ENCODE results near the gene PITPNC1.
"Not testable (repeated sequence)": the region's sequence is repeated elsewhere in the genome, so short reads cannot be mapped to it uniquely, and the experiment has no call there.

Gene PITPNC1

DNA sequence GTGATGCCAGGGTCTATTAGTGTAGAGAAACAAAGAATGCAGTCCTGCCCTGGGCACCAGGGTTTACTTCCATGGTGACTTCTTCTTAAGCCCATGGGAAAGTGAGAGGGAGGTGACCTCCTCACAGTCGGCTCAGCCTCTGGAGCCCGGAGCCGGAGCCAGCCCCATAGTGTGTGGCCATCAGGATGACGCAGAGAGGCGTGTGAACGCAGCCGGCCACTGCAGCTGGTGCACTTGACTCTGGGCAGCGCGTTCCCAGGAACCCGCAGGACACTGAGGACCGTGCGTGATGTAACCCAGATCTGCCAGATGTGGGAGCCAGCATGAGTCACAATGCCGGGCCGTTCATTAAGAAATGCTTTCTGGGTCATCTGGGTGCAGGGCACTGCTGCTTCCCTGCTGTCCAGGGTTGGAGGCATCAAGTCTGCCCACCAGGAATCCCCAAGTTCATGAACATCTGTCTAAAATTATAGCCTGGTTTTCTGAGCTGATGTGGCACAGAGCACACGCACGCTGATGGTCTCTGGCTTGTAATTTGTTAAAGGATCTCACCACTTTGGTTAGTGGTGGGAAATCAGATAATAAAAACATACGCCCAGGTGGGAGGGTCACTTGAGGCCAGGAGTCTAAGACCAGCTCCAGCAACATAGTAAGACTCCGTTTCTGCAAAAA, 114.1 kb downstream of the PITPNC1 start:
- DNase-seq: peak; percentile 83 to 89

DNA sequence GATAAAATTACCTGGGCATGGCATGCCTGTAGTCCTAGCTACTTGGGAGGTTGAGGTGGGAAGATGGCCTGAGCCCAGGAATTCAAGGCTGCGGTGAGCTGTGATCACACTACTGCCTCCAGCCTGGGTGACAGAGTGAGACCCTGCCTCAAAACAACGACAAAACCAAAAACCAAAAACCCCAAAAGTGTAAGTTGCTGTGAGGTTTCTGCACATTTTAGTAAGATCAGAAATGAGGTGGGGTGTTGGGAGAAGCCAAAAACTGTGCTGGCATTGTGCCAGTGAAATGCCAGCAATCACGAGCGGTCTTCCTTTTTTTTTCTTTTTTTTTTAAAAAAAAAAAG, 114.6 kb downstream of the PITPNC1 start:
- DNase-seq: no peak

DNA sequence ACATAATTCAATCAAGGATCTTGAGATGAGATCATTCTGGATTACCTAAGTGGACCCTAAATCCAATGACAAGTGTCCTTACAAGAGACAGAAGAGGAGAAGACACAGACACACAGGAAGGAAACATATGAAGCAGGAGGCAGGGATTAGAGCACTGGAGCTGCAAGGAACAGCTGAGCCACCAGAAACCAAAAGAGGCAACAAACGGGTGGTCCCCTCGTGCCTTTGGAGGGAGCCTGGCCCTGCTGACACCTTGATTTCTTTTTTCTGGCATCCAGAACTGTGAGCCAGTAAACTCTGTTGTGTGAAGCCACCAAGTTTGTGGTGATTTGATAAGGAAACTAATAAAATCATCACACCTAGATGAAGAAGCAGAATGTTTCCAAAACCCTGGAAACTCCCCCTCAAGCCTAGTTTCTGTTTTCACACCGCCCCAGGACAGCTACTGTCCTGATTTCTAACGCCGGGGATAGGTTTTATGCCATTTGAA, 115.2 kb downstream of the PITPNC1 start:
- DNase-seq: no peak

- no peak for DNase-seq
Observed at GRCh38 chr17:67492824-67493517, 115.9 kb downstream of the PITPNC1 start.

DNA sequence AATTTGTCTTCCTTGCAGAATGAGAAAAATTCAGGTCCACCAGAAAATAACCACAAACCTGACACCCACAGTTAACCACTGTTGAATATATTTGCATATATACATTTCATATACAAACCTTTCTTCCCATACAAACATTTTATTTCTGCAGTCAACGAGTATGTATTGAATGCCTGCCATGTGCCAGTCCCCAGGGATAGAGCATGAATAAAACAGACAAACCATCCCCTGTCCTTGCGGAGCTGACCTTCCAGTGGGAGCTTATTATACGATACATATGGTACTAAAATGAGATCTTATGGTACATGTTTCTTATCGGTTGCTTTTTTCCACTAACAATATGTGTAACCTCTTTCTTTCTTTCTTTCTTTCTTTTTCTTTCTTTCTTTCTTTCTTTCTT, 116.7 kb downstream of the PITPNC1 start:
- no peak for DNase-seq

DNA sequence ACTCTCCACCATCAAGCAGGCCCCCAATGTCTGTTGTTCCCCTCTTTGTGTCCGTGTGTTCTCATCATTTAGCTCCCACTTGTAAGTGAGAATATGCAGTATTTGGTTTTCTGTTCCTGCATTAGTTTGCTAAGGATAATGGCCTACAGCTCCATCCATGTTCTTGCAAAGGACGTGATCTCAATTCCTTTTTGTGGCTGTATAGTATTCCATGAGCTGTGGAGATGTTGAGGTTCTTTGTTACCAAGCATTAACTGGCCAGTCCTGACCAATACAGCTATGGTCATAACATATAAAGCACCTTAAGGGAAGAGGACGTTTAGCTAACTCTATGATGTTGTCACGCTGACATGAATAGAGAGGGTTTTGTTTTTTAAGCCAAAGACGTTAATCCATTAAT, 118.5 kb downstream of the PITPNC1 start:
- not testable (repeated sequence) for DNase-seq

DNA sequence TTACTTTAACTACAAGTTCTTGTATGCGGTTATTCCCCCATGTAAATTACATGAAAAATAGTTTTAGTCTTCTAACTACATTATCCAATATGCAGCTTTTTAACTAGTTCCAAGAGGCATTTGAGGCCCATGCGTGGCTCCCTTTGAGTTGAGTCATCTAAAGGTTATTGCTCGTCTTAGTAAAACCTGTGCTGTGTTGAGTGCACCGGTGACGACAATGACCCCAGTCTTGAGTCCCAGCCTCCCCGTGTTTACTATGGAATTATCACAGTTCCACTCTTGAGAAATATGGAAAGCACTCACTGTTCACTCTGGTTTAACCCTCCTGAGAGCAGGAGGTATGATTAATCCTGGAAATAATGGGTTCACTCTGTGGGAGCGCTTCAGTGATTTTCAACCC, 119.2 kb downstream of the PITPNC1 start:
- no peak for DNase-seq

DNA sequence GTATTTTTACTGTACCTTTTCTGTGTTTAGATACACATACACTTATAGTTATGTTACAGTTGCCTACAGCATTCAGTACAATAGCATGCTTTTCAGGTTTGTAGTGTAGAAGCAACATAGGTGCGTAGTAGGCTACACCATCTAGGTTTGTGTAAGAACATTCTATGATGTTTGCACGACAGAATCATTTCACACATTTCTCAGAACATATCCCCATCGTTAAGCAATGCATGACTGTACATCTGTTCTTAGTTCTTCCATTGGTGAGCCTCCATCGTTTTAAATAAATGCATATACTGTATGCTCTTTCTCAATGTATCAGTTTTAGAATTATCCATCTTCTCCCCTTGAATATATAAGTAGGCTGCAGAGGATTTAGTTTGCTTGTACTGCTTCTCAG, 122.6 kb downstream of the PITPNC1 start:
- no peak for DNase-seq

DNA sequence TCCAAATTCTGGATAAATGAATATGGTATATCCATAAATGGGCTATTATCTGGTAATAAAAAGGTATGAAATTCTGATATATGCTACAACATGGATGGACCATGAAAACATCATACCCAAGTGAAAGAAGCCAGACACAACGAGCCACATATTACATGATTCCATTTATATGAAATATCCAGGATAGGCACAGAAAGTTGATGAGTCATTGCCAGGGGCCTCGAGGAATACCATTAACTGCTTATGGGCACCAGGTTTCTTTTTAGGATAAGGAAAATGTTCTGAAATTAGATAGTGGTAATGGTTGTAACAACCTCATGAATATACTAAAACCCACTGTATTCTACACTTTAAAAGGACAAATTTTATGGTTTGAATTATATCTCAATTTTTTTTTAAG, 123.2 kb downstream of the PITPNC1 start:
- DNase-seq: no peak

DNA sequence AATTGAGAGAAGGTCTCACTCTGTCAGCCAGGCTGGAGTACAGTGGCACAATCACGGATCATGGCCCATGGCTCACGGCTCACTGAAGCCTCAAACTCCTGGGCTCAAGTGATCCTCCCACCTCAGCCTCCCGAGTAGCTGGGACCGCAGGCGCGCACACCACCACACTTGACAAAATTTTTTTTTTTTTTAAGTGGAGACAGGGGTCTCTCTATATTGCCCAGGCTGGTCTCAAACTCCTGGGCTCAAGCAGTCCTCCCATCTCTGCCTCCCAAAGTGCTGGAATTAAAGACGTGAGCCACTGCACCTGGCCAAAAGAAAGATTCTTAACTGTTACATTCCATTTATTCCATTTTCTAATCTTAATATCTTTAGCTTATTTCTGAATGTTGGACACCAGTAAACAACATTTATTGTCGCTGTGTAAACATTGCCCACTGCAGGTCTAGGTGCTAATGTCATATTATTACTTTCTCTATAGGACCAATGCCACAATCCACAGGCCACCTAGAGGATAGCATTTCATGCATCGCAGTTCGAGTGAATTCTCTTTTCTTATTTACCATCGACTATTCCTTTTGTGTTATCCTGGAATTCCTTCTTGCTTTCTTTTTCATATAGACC, 123.7 kb downstream of the PITPNC1 start:
- no peak for DNase-seq

DNA sequence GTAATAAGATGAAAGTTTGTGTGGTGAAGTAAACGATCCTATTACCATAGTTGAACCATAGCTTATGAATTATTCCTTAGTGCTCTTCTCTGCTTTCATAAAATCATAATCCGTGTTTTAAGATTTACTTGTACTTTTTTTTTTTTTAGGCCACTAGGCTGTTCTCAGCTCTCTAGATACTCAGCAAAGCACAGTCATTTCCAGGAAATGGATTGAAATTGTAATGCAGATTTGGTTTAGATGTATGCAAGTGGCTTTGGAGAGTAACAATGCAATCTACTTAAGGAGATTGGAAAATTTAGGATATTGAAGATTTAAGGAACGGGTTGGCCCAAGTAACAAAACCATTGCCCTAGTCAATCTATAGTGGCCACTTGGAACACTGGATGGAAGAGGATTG, 125.1 kb downstream of the PITPNC1 start:
- DNase-seq: no peak

DNA sequence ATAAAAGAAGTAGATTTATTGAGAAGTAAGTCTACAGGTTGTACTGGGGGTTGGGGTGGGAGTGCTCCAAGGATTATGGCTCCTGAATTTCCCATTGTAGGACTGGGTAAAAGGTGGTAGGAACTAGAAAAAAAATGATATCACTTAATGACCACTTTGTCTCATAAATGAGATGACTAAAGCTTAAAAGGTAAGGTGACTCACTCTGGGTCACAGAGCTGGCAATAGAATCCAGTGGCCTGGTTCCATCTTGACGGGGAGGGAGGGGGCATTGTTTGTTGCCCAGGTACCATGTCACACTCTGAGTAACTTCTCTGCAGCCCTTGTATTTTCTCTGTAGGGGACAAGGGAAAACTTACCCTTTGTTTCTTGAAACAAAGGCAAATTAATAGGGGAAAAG, 126.1 kb downstream of the PITPNC1 start:
- peak in 1 of 2 experiments; percentile 22 for DNase-seq

- no peak for DNase-seq
Observed at GRCh38 chr17:67503739-67504138, 126.7 kb downstream of the PITPNC1 start.

GRCh38 chr17:67504182-67504581, 127.1 kb downstream of the PITPNC1 start:
- no peak for DNase-seq

DNA sequence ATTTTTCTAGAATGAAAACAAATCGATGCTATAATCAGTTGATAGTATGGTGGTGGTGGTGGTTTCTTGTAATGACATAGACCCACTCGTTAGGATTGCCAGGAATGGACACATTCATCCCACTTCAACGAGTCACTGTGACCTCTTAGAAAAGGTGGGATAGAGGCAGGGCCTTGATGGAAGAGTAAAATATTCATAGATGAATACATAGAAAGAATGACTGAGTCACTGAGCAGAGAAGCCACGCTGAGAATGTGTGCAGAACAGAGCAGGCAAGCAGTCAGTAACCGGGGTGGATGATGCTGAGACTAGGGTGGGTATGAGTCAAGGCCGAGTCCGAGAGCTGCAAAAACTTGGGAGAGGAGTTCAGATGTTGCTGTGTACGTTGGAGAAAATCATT, 129.9 kb downstream of the PITPNC1 start:
- DNase-seq: no peak

DNA sequence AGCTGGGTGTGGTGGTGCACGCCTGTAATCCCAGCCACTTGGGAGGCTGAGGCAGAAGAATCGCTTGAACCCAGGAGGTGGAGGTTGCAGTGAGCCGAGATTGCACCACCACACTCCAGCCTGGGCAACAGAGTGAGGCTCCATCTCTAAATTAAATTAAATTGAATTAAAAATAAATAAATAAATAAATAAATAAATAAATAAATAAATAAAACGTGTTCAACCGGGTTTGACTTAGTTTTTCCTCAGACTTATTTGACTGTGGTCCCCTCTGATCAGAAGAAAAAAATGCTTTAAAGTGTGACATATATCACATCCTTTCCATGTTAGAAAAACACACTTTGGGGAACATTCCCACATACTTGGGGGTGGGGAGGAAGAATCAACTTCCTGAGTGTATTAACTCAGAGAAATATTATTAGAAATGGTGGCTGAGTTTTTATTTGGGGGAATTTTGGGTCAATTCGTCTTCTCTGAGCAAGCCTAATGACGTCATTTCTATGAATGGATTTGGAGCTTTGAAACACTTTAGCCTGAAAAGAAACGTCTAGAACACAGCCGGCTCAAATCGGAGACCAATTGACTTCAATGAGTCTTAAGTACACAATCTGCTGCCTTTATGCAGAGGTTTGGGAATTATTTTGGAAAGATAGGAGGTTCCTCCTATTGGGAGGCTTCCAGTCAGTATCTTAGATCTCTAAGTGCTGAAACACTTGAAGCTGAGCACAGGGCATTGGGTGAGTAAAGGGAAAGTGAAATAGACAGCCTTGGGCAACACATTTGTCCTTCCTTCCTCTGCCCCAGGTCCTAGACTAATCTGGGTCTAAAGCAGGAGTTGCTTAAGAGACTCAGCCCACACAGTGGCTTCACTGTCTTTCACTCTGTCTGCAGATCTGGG, 132.6 kb downstream of the PITPNC1 start:
- peak in 1 of 2 experiments; percentile 13 for DNase-seq

- no peak for DNase-seq
Observed at GRCh38 chr17:67511012-67511411, 133.9 kb downstream of the PITPNC1 start.

- DNase-seq: no peak
Observed at GRCh38 chr17:67511804-67512203, 134.7 kb downstream of the PITPNC1 start.

DNA sequence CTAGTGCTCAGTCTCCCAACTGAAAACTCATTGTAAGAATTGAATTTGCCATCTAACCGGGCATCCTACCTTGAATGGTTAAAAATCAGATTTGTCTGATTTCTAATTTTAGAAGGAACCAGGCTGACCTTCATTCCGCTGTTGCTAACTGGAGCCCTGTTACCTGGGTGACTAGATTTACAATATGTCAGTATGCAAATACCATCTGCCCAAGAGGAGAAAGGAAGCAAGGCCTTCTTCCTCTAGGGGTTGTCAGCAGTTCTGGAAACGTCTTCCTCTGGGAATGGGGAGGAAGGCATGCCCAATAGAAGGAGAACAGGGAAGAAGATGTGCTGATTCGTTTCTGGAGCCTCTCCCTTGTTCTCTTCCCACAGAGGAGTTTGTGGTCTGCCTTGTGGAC, 137.9 kb downstream of the PITPNC1 start:
- no peak for DNase-seq

- DNase-seq: no peak
Observed at GRCh38 chr17:67515490-67516083, 138.5 kb downstream of the PITPNC1 start.

- not testable (repeated sequence) for DNase-seq
Observed at GRCh38 chr17:67516571-67516970, 139.5 kb downstream of the PITPNC1 start.

DNA sequence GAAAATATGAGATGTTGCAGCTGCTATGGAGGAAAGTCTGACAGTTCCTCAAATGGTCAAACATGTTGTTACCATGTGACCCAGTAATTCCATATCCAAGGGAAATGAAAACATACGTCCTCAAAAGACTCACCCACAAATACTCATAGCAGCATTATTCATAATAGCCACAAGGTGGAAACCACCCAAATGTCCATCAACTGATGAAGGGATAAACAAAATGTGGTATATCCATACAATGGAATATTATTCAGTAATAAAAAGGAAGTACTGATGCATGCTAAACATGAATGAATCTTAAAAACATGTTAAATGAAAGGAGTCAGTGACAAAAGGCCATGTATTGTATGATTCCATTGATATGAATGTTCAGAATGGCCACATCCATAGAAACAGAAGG, 140.2 kb downstream of the PITPNC1 start:
- DNase-seq: no peak

DNA sequence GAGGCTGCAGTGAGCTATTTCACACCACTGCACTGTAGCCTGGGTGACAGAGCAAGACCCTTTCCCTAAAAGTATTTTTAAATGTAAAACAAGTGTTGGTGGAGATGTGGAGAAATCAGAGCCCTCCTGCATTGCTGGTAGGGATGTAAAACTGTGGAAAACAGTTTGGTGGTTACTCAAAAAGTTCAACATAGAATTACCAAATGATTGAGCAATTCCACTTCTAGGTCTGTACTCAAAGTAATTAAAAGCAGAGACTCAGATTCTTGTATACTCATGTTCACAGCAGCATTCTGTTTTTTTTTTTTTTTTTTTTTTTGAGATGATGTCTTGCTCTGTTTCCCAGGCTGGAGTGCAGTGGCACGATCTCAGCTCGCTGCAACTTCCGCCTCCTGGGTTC, 141.8 kb downstream of the PITPNC1 start:
- no peak for DNase-seq

All from SW 1271 (cell line).